Tibial artery (tissue), 4 donors: ENCODE data around the gene RNF217.

ENCODE experiments used
- DNase-seq, 2 donors: peaks; one replicate each; pipeline ENCODE4 v3.0.0-alpha.2; 2019
- H3K27ac ChIP-seq, 2 donors: fragments of 200-600 bp; sonication (generic) in 1 of 2; 1 replicate in 1 of 2; 2 replicates in 1 of 2; pipeline ENCODE4 v1.5.1; 2018 to 2019; ENCODE audit warnings: mild to moderate bottlenecking in 1 of 2
- H3K27me3 ChIP-seq, 2 donors: fragments of 200-600 bp; sonication (generic) in 1 of 2; one replicate each; pipeline versions ENCODE4 v1.5.1 to v1.6.0; 2016 to 2019
- H3K36me3 ChIP-seq, 3 donors: fragments of 200-600 bp; sonication (generic) in 2 of 3; one replicate each; pipeline ENCODE4 v1.5.1; 2016 to 2019; ENCODE audit warnings: mild to moderate bottlenecking in 2 of 3
- H3K4me1 ChIP-seq, 4 donors: fragments of 200-600 bp; sonication (generic) in 2 of 4; 1 replicate in 3 of 4; 2 replicates in 1 of 4; pipeline ENCODE4 v1.5.1; 2016 to 2019
- H3K4me3 ChIP-seq, 2 donors: fragments of 200-600 bp; sonication (generic) in 1 of 2; 1 replicate in 1 of 2; 2 replicates in 1 of 2; pipeline ENCODE4 v1.5.1; 2018 to 2019; ENCODE audit warnings: mild to moderate bottlenecking in 2 of 2
- H3K9me3 ChIP-seq, 3 donors: fragments of 200-600 bp; sonication (generic) in 1 of 3; one replicate each; pipeline ENCODE4 v1.5.1; 2016 to 2019
- intact Hi-C: fragments of 100-400 bp; cut with DNase I; formaldehyde crosslinking; loops from one replicate; pipeline ENCODE4 v1.15.0; 2023; ENCODE audit warnings: low total_unique reads
- TF ChIP-seq, protein P1 (sequence below), 2 experiments: fragments of 200-600 bp in 1 of 2; fragments of 450-650 bp in 1 of 2; IDR thresholded peaks; one replicate each; pipeline ENCODE4 v1.5.1; 2017 to 2019; ENCODE audit warnings: antibody characterized with exemption in 2 of 2, mild to moderate bottlenecking in 1 of 2, moderate library complexity in 1 of 2

RNF217 gene

DNA sequence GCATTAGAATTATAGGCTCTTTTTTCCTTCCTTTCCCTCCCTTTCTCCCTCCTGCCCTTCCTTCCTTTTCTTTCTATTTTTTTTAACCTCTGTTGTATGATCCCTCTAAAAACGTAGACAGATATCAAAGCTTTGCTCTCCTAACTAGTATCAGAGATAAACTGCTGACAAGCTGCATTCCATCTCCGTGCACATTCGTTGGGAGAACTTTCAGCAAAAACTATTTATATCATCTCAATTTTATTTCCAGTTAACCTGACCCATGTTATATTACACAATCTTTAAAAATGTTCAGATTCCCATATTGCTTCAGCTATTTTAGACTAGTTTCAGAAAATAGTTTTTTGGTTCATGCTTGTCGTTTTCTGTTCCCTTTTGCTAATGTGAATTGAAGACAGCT lies 47.3 kb downstream of the RNF217 start:
- TF ChIP-seq, protein P1, sequence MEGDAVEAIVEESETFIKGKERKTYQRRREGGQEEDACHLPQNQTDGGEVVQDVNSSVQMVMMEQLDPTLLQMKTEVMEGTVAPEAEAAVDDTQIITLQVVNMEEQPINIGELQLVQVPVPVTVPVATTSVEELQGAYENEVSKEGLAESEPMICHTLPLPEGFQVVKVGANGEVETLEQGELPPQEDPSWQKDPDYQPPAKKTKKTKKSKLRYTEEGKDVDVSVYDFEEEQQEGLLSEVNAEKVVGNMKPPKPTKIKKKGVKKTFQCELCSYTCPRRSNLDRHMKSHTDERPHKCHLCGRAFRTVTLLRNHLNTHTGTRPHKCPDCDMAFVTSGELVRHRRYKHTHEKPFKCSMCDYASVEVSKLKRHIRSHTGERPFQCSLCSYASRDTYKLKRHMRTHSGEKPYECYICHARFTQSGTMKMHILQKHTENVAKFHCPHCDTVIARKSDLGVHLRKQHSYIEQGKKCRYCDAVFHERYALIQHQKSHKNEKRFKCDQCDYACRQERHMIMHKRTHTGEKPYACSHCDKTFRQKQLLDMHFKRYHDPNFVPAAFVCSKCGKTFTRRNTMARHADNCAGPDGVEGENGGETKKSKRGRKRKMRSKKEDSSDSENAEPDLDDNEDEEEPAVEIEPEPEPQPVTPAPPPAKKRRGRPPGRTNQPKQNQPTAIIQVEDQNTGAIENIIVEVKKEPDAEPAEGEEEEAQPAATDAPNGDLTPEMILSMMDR (IDR thresholded peaks at IDR 0.05) = no peak
- Histone ChIP-seq H3K36me3 (no peaks in the 10 kb centered on the region), H3K4me1 (peaks cover 0 to 55% (median 14%) of the 10 kb centered on the region in 4 donors), H3K27me3 (no peaks in the 10 kb centered on the region), H3K4me3 (peak overlapping the region in 1 of 2 donors; percentile 11), H3K9me3 (no peaks in the 10 kb centered on the region), H3K27ac (peak overlapping the region; percentile 31 to 57)
- intact Hi-C loops = no loop called here
- DNase-seq = no peak

DNA sequence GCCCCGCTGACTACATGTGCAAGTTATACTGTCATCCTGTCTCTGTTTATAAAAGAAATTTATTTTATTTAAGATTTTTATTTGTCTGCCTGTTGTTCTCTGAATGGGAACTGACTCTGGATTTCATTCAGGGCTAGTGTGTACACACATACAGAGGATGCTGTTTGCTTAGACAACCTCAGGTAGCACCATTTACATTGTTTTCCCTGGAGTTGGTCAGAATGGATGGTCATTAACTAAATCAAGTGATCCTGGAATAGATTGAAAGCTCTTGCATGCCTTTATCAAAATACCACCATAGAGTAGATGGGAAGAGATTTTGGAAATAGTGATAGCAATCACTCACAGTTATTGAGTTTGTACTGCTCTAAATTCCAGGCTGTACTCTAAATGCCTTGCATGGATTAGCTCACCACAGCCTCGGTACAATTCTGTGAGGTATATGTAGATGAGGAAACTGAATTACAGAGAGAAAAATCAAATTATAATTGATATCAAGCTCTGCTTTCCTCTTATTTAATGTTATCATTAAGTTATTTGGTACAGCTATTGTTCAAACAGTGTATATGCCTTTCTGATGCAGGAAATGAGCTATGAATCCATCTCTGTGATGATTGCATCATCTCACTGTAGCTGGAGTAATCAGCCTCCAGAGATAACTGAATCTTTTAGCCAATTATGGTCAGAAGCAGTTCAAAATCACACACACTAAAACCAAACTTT lies 51.9 kb downstream of the RNF217 start:
- Histone ChIP-seq H3K27me3 (no peaks in the 10 kb centered on the region), H3K4me3 (no peak overlapping the region), H3K4me1 (peaks cover 0 to 57% (median 12%) of the 10 kb centered on the region in 4 donors), H3K36me3 (no peaks in the 10 kb centered on the region), H3K9me3 (no peaks in the 10 kb centered on the region), H3K27ac (no peak overlapping the region)
- no peak for DNase-seq
- TF ChIP-seq, protein P1 (IDR thresholded peaks at IDR 0.05) = no peak
- intact Hi-C loops = no loop called here

DNA sequence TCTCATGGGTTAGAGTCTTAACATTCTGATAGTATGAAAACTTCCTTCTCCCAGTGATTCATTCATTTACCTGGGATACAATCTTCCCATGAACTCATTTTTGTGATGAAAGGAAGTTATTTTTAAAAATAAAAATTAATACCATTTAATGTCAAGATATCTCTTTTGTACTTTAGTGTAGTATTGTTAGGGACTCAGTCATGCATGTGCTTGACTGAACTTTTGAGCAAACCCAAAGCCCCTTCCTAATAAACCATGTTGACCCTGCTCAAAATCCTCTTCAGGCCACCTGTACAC lies 52.4 kb downstream of the RNF217 start:
- H3K36me3 ChIP-seq = no peaks in the 10 kb centered on the region
- H3K27me3 ChIP-seq = no peaks in the 10 kb centered on the region
- no peak overlapping the region for H3K27ac ChIP-seq
- intact Hi-C loops = no loop called here
- H3K4me1 ChIP-seq = peaks cover 0 to 56% (median 8%) of the 10 kb centered on the region in 4 donors
- H3K9me3 ChIP-seq = no peaks in the 10 kb centered on the region
- TF ChIP-seq, protein P1 (IDR thresholded peaks at IDR 0.05) = no peak
- DNase-seq = no peak
- H3K4me3 ChIP-seq = no peak overlapping the region

DNA sequence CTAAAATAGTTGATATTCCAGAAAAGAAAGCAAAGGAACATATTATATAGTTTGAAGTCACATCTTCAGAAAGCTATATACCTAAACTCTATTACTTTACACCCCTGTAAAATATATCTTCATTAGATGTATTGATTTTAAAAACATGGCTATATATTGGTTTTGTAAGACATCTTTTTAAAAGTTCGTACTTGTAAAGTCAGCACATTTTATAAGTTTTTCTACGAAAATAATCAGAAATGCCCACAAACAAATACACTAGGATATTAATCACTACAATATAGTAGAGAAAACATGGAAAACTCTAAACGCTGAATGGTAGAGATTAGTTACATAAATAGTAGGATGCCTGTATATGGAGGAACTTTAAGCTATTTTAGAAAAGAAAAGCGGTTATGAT lies 52.9 kb downstream of the RNF217 start:
- no peak overlapping the region for H3K27ac ChIP-seq
- intact Hi-C loops = no loop called here
- no peaks in the 10 kb centered on the region for H3K36me3 ChIP-seq
- DNase-seq = no peak
- no peaks in the 10 kb centered on the region for H3K9me3 ChIP-seq
- H3K4me3 ChIP-seq = no peak overlapping the region
- peaks cover 0 to 56% (median 7%) of the 10 kb centered on the region in 4 donors for H3K4me1 ChIP-seq
- TF ChIP-seq, protein P1 (IDR thresholded peaks at IDR 0.05) = no peak
- H3K27me3 ChIP-seq = no peaks in the 10 kb centered on the region

DNA sequence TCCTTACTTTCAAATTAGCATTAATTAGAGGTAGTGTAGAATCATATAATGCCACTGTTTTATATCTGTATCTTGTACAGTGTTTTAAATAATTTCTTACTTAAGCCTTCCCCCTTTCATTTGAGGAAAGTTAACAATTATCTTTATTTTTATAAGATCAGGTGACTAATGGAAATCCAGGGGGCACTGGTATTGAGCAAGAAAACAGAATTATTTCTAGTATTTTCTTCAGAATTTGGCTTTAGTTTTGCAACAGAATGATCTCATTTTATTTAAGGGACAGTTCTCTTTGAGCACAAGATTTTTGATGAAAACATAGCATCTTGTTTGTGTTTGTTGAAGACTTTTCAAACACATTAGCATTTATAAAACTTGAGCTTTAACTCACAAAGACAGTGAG lies 55.9 kb downstream of the RNF217 start:
- Histone ChIP-seq H3K4me1 (peaks cover 0 to 64% (median 13%) of the 10 kb centered on the region in 4 donors), H3K9me3 (no peaks in the 10 kb centered on the region), H3K27me3 (no peaks in the 10 kb centered on the region), H3K4me3 (no peak overlapping the region), H3K27ac (no peak overlapping the region), H3K36me3 (no peaks in the 10 kb centered on the region)
- TF ChIP-seq, protein P1 (IDR thresholded peaks at IDR 0.05) = no peak
- intact Hi-C loops = no loop called here
- no peak for DNase-seq

DNA sequence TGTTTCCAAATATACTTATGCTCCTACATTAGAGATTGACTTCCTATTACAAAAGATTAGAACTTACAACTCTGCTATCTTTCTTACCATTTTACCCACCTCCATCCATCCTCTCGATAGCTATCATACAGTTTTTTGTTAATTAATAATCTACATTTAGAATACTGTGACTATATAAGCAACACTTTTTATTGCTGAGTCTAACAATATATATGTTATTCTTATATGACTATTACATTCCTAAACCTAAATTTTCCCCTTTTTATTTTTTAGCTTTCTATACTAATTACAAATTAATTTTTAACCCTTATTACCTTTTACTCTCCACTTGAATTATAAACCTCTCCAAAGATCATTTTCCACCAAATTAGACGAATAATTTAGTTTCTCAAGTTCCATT lies 57.0 kb downstream of the RNF217 start:
- Histone ChIP-seq H3K27me3 (no peaks in the 10 kb centered on the region), H3K4me1 (peaks cover 0 to 55% (median 13%) of the 10 kb centered on the region in 4 donors), H3K4me3 (no peak overlapping the region), H3K27ac (no peak overlapping the region), H3K36me3 (no peaks in the 10 kb centered on the region), H3K9me3 (no peaks in the 10 kb centered on the region)
- intact Hi-C loops = no loop called here
- DNase-seq = no peak
- TF ChIP-seq, protein P1 (IDR thresholded peaks at IDR 0.05) = no peak
